ENCODE results near the gene APH1B. TPM values are rescaled to one million over a fixed set of nuclear protein-coding genes. Genes with fewer than 3 reads are reported as not detected.

Gene APH1B
- polyA plus RNA-seq (2013, experiment 1 of 2) = 3.6 TPM
- polyA plus RNA-seq (2013, experiment 2 of 2) = 3.9 TPM

- Histone ChIP-seq H3K4ac (ENCODE audit: low read length) (no peak within 1 kb of the TSS), H3K9me3 (replicated peaks in 1 of 2; ENCODE audit: control insufficient read depth in 2 of 2, insufficient read depth in 1 of 2, low read depth in 1 of 2, low read length in 2 of 2) (peaks cover 2 to 7% of the 10 kb centered on the region in 2 donors), H2BK12ac (ENCODE audit: low read length) (peak within 1 kb of the TSS; percentile 63), H3K36me3 (replicated peaks in 1 of 2; ENCODE audit: control insufficient read depth in 2 of 2, insufficient read depth in 2 of 2, low read length in 2 of 2) (no peaks in the 10 kb centered on the region), H3K9ac (ENCODE audit: low read depth, low read length, poor library complexity) (peak within 1 kb of the TSS; percentile 89), H3K23ac (ENCODE audit: low read depth, low read length, poor library complexity) (peak within 1 kb of the TSS; percentile 77), H3K4me3 (ENCODE audit: low read length in 2 of 2) (peak within 1 kb of the TSS; percentile 1 to 92), H2BK15ac (ENCODE audit: low read length) (peak within 1 kb of the TSS; percentile 61), H2BK120ac (ENCODE audit: low read depth, low read length) (no peak within 1 kb of the TSS), H3K79me1 (ENCODE audit: low read depth, low read length) (no peaks in the 10 kb centered on the region), H2BK5ac (ENCODE audit: low read length) (no peak within 1 kb of the TSS), H2AFZ (ENCODE audit: low read length) (peak within 1 kb of the TSS; percentile 62), H3K14ac (ENCODE audit: low read length) (peak within 1 kb of the TSS; percentile 83), H3K27ac (replicated peaks; ENCODE audit: low read length) (no peak within 1 kb of the TSS), H3K4me1 (ENCODE audit: control insufficient read depth in 2 of 2, insufficient read depth in 1 of 2, low read depth in 1 of 2, low read length in 2 of 2) (peaks cover 4 to 9% of the 10 kb centered on the region in 2 donors), H4K91ac (ENCODE audit: low read depth, low read length, poor library complexity) (no peak within 1 kb of the TSS), H2AK5ac (ENCODE audit: low read depth, low read length) (no peak within 1 kb of the TSS), H4K8ac (ENCODE audit: low read depth, low read length) (no peak within 1 kb of the TSS), H3K27me3 (ENCODE audit: control insufficient read depth in 3 of 3, insufficient read depth in 3 of 3, low read depth in 1 of 3, low read length in 3 of 3) (peaks cover 0 to 9% (median 2%) of the 10 kb centered on the region in 3 experiments), H3K4me2 (ENCODE audit: insufficient read depth, low read length, poor library complexity, severe bottlenecking) (peak within 1 kb of the TSS; percentile 75), H3K18ac (ENCODE audit: low read length) (peak within 1 kb of the TSS; percentile 93)
- no CpG with 5 or more reads among the region's 102 CpGs for WGBS, 2 donors (ENCODE audit: extremely low coverage in 2 of 2, insufficient read length in 2 of 2, insufficient replicate concordance in 1 of 2)
- DNase-seq (ENCODE audit: low spot score) = peak; percentile 63
These were observed at the start of gene APH1B for GRCh38 chr15:63277038-63277892. Gene APH1B (plus strand): TSS chr15:63277605. CDS start chr15:63277624, 19 bp downstream.

GRCh38 chr15:63227689-63228088, 49.7 kb upstream of the APH1B start:
- Histone ChIP-seq H2AFZ (ENCODE audit: low read length) (no peak overlapping the region), H3K23ac (ENCODE audit: low read depth, low read length, poor library complexity) (no peak overlapping the region), H3K79me1 (ENCODE audit: low read depth, low read length) (no peaks in the 10 kb centered on the region), H3K9ac (ENCODE audit: low read depth, low read length, poor library complexity) (no peak overlapping the region), H2AK5ac (ENCODE audit: low read depth, low read length) (no peak overlapping the region), H2BK5ac (ENCODE audit: low read length) (no peak overlapping the region), H3K4ac (ENCODE audit: low read length) (no peak overlapping the region), H4K8ac (ENCODE audit: low read depth, low read length) (no peak overlapping the region), H3K4me2 (ENCODE audit: insufficient read depth, low read length, poor library complexity, severe bottlenecking) (no peak overlapping the region), H3K36me3 (replicated peaks in 1 of 2; ENCODE audit: control insufficient read depth in 2 of 2, insufficient read depth in 2 of 2, low read length in 2 of 2) (peaks cover 2 to 16% of the 10 kb centered on the region in 2 donors), H2BK12ac (ENCODE audit: low read length) (no peak overlapping the region), H2BK120ac (ENCODE audit: low read depth, low read length) (no peak overlapping the region), H3K27me3 (ENCODE audit: control insufficient read depth in 3 of 3, insufficient read depth in 3 of 3, low read depth in 1 of 3, low read length in 3 of 3) (no peaks in the 10 kb centered on the region), H3K9me3 (replicated peaks in 1 of 2; ENCODE audit: control insufficient read depth in 2 of 2, insufficient read depth in 1 of 2, low read depth in 1 of 2, low read length in 2 of 2) (no peaks in the 10 kb centered on the region), H3K14ac (ENCODE audit: low read length) (no peak overlapping the region), H3K4me1 (ENCODE audit: control insufficient read depth in 2 of 2, insufficient read depth in 1 of 2, low read depth in 1 of 2, low read length in 2 of 2) (peaks cover 0 to 2% of the 10 kb centered on the region in 2 donors), H3K4me3 (ENCODE audit: low read length in 2 of 2) (no peak overlapping the region), H4K91ac (ENCODE audit: low read depth, low read length, poor library complexity) (no peak overlapping the region), H3K18ac (ENCODE audit: low read length) (no peak overlapping the region), H3K27ac (replicated peaks; ENCODE audit: low read length) (no peak overlapping the region), H2BK15ac (ENCODE audit: low read length) (no peak overlapping the region)
- DNase-seq (ENCODE audit: low spot score) = no peak
- WGBS, 2 donors (ENCODE audit: extremely low coverage in 2 of 2, insufficient read length in 2 of 2, insufficient replicate concordance in 1 of 2) = no CpG with 5 or more reads among the region's 2 CpGs

- Histone ChIP-seq H3K27ac (replicated peaks; ENCODE audit: low read length) (no peak overlapping the region), H4K8ac (ENCODE audit: low read depth, low read length) (no peak overlapping the region), H3K4me2 (ENCODE audit: insufficient read depth, low read length, poor library complexity, severe bottlenecking) (no peak overlapping the region), H3K4me1 (ENCODE audit: control insufficient read depth in 2 of 2, insufficient read depth in 1 of 2, low read depth in 1 of 2, low read length in 2 of 2) (peaks cover 9% of the 10 kb centered on the region in 2 donors), H3K4ac (ENCODE audit: low read length) (no peak overlapping the region), H2BK12ac (ENCODE audit: low read length) (no peak overlapping the region), H2BK5ac (ENCODE audit: low read length) (no peak overlapping the region), H3K23ac (ENCODE audit: low read depth, low read length, poor library complexity) (no peak overlapping the region), H3K4me3 (ENCODE audit: low read length in 2 of 2) (no peak overlapping the region), H3K14ac (ENCODE audit: low read length) (no peak overlapping the region), H4K91ac (ENCODE audit: low read depth, low read length, poor library complexity) (no peak overlapping the region), H3K79me1 (ENCODE audit: low read depth, low read length) (peaks cover 2% of the 10 kb centered on the region), H2AK5ac (ENCODE audit: low read depth, low read length) (no peak overlapping the region), H3K9me3 (replicated peaks in 1 of 2; ENCODE audit: control insufficient read depth in 2 of 2, insufficient read depth in 1 of 2, low read depth in 1 of 2, low read length in 2 of 2) (peaks cover 0 to 2% of the 10 kb centered on the region in 2 donors), H3K18ac (ENCODE audit: low read length) (no peak overlapping the region), H2BK15ac (ENCODE audit: low read length) (no peak overlapping the region), H3K9ac (ENCODE audit: low read depth, low read length, poor library complexity) (no peak overlapping the region), H3K36me3 (replicated peaks in 1 of 2; ENCODE audit: control insufficient read depth in 2 of 2, insufficient read depth in 2 of 2, low read length in 2 of 2) (peaks cover 0 to 1% of the 10 kb centered on the region in 2 donors), H3K27me3 (ENCODE audit: control insufficient read depth in 3 of 3, insufficient read depth in 3 of 3, low read depth in 1 of 3, low read length in 3 of 3) (no peaks in the 10 kb centered on the region), H2BK120ac (ENCODE audit: low read depth, low read length) (no peak overlapping the region), H2AFZ (ENCODE audit: low read length) (no peak overlapping the region)
- DNase-seq (ENCODE audit: low spot score) = no peak
- WGBS, 2 donors (ENCODE audit: extremely low coverage in 2 of 2, insufficient read length in 2 of 2, insufficient replicate concordance in 1 of 2) = no CpG with 5 or more reads among the region's 3 CpGs
These were observed 46.2 kb upstream of the APH1B start for GRCh38 chr15:63231206-63231605.

GRCh38 chr15:63231706-63232105, 45.7 kb upstream of the APH1B start:
- H3K79me1 ChIP-seq (ENCODE audit: low read depth, low read length) = peaks cover 2% of the 10 kb centered on the region
- H3K4me2 ChIP-seq (ENCODE audit: insufficient read depth, low read length, poor library complexity, severe bottlenecking) = no peak overlapping the region
- H2AFZ ChIP-seq (ENCODE audit: low read length) = no peak overlapping the region
- H2AK5ac ChIP-seq (ENCODE audit: low read depth, low read length) = no peak overlapping the region
- H3K36me3 ChIP-seq (replicated peaks in 1 of 2; ENCODE audit: control insufficient read depth in 2 of 2, insufficient read depth in 2 of 2, low read length in 2 of 2) = no peaks in the 10 kb centered on the region
- H3K27me3 ChIP-seq (ENCODE audit: control insufficient read depth in 3 of 3, insufficient read depth in 3 of 3, low read depth in 1 of 3, low read length in 3 of 3) = no peaks in the 10 kb centered on the region
- H3K9me3 ChIP-seq (replicated peaks in 1 of 2; ENCODE audit: control insufficient read depth in 2 of 2, insufficient read depth in 1 of 2, low read depth in 1 of 2, low read length in 2 of 2) = peaks cover 0 to 2% of the 10 kb centered on the region in 2 donors
- no peak overlapping the region for H3K23ac ChIP-seq (ENCODE audit: low read depth, low read length, poor library complexity)
- H4K8ac ChIP-seq (ENCODE audit: low read depth, low read length) = no peak overlapping the region
- WGBS, 2 donors (ENCODE audit: extremely low coverage in 2 of 2, insufficient read length in 2 of 2, insufficient replicate concordance in 1 of 2) = no CpG with 5 or more reads among the region's 1 CpG
- H3K14ac ChIP-seq (ENCODE audit: low read length) = no peak overlapping the region
- no peak overlapping the region for H4K91ac ChIP-seq (ENCODE audit: low read depth, low read length, poor library complexity)
- DNase-seq (ENCODE audit: low spot score) = no peak
- H3K18ac ChIP-seq (ENCODE audit: low read length) = no peak overlapping the region
- no peak overlapping the region for H3K4ac ChIP-seq (ENCODE audit: low read length)
- no peak overlapping the region for H3K4me3 ChIP-seq (ENCODE audit: low read length in 2 of 2)
- no peak overlapping the region for H2BK5ac ChIP-seq (ENCODE audit: low read length)
- H2BK120ac ChIP-seq (ENCODE audit: low read depth, low read length) = no peak overlapping the region
- no peak overlapping the region for H3K9ac ChIP-seq (ENCODE audit: low read depth, low read length, poor library complexity)
- H3K4me1 ChIP-seq (ENCODE audit: control insufficient read depth in 2 of 2, insufficient read depth in 1 of 2, low read depth in 1 of 2, low read length in 2 of 2) = peaks cover 9% of the 10 kb centered on the region in 2 donors
- H3K27ac ChIP-seq (replicated peaks; ENCODE audit: low read length) = peak overlapping the region; percentile 8
- no peak overlapping the region for H2BK15ac ChIP-seq (ENCODE audit: low read length)
- H2BK12ac ChIP-seq (ENCODE audit: low read length) = no peak overlapping the region
